HUES64 (cell line): ENCODE data around the gene PROM2.

Source experiments
- H3K27ac ChIP-seq: 2 replicates; pipeline ENCODE4 v1.7.0; 2013; ENCODE audit warnings: low read depth, low read length, inconsistent platforms
- H3K27me3 ChIP-seq: 2 replicates; pipeline ENCODE4 v1.6.1; 2013; ENCODE audit warnings: mild to moderate bottlenecking, low read length; ENCODE audit not compliant: insufficient read depth
- H3K36me3 ChIP-seq: 2 replicates; pipeline ENCODE4 v1.6.1; 2013; ENCODE audit warnings: mild to moderate bottlenecking, low read length; ENCODE audit not compliant: insufficient read depth
- H3K4me1 ChIP-seq: 2 replicates; pipeline ENCODE4 v1.6.1; 2013; ENCODE audit warnings: mild to moderate bottlenecking, low read length, moderate library complexity; ENCODE audit not compliant: insufficient read depth
- H3K4me3 ChIP-seq: 2 replicates; pipeline ENCODE4 v1.5.1; 2013; ENCODE audit warnings: mild to moderate bottlenecking, low read length, moderate library complexity
- H3K9ac ChIP-seq: 2 replicates; pipeline ENCODE4 v1.6.1; 2013; ENCODE audit warnings: mild to moderate bottlenecking, low read depth, low read length
- H3K9me3 ChIP-seq: 2 replicates; pipeline ENCODE4 v1.6.1; 2013; ENCODE audit warnings: low read depth, low read length; ENCODE audit not compliant: insufficient read depth
- WGBS: fragments of 150-250, 120-280 bp; methylation state at CpG from one replicate; pipeline ENCODE4 v1.1.7; 2013; ENCODE audit warnings: missing lambda C conversion rate; 5-methylcytosine and 5-hydroxymethylcytosine counted together

The PROM2 gene

GRCh38 chr2:95258271-95258670, 16.0 kb upstream of the PROM2 start:
- H3K36me3 ChIP-seq = no peaks in the 10 kb centered on the region
- H3K4me3 ChIP-seq = no peak overlapping the region
- peaks cover 11% of the 10 kb centered on the region for H3K9me3 ChIP-seq
- H3K4me1 ChIP-seq = no peaks in the 10 kb centered on the region
- H3K27me3 ChIP-seq = no peaks in the 10 kb centered on the region
- 84% methylated on average over 2 of the region's 2 CpGs for WGBS
- no peak overlapping the region for H3K9ac ChIP-seq
- H3K27ac ChIP-seq = no peak overlapping the region

DNA sequence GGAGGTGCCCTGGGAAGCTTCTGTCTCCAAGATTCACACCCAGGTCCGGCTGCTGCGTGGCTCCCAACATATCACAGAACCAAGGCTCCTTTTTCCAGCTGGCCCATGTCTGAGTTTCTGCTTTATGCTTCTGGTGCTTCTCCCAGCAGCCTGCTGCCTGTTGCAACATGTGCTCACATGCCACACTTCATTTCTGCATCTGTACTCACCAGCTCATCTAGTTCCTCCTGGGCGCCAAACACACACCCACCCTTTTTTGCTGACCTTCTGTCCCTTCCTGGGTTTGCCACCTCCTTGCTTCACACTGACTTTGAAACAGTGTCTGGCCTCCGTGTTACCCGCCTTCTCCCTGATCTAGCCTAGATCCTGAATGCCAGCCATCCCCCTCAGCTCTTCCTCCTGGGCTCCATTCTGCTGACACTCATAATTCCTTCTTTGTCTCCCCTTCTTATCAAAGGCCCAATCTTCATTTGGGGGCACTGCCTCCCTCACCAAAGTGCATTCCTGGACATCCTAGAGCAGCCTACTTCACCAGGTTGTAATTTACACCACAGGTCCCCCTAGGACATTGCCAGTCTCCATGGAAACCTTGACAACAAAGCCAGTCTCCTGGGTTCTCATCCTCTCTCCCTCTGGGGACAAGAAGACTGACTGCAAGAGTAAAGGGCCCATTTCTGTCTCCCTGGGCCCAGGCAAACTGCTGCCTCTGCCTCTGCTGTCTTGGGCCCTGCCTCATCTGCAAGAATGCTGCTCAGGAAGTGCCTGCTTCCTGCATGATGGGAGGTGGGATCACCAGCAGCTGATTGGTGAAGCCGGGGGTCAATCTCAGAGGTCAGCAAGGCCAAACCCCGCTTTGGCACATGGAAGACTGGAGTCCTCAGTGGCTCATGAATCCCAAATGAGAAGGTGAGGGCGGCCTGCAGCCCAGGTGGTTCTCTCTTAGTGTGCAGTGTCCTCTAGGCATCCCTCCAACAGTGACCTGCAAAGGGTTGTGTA, 13.9 kb upstream of the PROM2 start:
- no peaks in the 10 kb centered on the region for H3K27me3 ChIP-seq
- H3K4me1 ChIP-seq = no peaks in the 10 kb centered on the region
- 87% methylated on average over 8 of the region's 8 CpGs for WGBS
- no peak overlapping the region for H3K9ac ChIP-seq
- peaks cover 11% of the 10 kb centered on the region for H3K9me3 ChIP-seq
- H3K27ac ChIP-seq = no peak overlapping the region
- H3K4me3 ChIP-seq = no peak overlapping the region
- no peaks in the 10 kb centered on the region for H3K36me3 ChIP-seq

- H3K4me3 ChIP-seq = no peak overlapping the region
- no peaks in the 10 kb centered on the region for H3K4me1 ChIP-seq
- H3K27ac ChIP-seq = no peak overlapping the region
- H3K27me3 ChIP-seq = no peaks in the 10 kb centered on the region
- H3K9me3 ChIP-seq = peaks cover 11% of the 10 kb centered on the region
- WGBS = 56% methylated on average over 4 of the region's 6 CpGs
- H3K36me3 ChIP-seq = no peaks in the 10 kb centered on the region
- no peak overlapping the region for H3K9ac ChIP-seq
Observed at GRCh38 chr2:95261602-95262001, 12.6 kb upstream of the PROM2 start.

DNA sequence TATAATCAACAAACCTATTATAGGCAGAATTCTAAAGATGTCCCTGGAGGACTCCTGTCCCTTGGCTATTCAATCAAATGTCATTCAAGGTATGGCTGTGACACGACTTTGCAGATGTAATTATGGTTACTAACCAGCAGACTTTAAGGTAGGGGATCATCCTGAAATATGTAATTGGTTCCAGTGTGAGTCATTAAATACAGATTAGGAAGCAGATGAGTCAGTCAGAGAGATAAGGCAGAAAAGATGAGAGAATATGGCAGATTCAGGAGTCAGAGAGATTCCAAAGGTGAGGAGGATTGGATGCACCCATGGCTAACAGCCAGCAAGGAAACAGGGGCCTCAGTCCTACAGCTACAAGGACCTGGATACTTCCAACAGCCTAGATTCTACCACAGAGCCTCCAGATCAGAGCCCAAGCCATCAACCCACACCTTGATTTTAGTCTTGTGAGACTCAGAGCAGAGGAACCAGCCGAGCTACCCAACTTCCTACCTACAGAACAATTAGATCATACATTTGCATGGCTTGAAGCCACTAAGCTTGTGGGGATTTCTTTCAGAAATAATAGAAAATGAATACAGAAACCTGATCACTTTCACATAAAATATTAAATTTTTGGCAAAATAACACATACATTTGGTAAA, 11.2 kb upstream of the PROM2 start:
- H3K9me3 ChIP-seq = peaks cover 11% of the 10 kb centered on the region
- H3K27ac ChIP-seq = no peak overlapping the region
- 84% methylated on average over 2 of the region's 2 CpGs for WGBS

DNA sequence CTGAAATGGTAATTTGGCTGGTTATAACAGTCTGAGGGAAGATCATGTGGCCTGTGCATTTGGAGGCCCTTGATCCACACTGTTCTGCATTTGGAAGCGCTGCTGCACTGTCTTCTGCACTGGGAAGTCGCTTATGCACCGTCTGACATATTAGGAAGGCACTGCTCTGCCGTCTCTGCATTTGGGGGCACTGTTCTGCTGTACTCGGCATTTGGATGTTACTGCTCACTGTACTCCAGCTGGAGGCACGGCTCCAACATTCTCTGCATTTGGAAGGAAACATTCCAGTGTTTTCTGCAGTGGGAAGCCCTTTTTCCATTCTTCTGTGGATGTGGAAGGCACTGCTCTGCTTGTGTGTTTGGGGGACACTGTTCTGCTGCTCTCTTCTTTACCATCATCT, 9.6 kb upstream of the PROM2 start:
- no peaks in the 10 kb centered on the region for H3K4me1 ChIP-seq
- no peaks in the 10 kb centered on the region for H3K9me3 ChIP-seq
- 76% methylated on average over 6 of the region's 6 CpGs for WGBS
- H3K36me3 ChIP-seq = no peaks in the 10 kb centered on the region
- no peaks in the 10 kb centered on the region for H3K27me3 ChIP-seq
- H3K27ac ChIP-seq = no peak overlapping the region
- no peak overlapping the region for H3K9ac ChIP-seq
- no peak overlapping the region for H3K4me3 ChIP-seq

More for the DNA sequence above, 11.2 kb upstream of the PROM2 start:
- Histone ChIP-seq H3K4me3 (no peak overlapping the region), H3K4me1 (no peaks in the 10 kb centered on the region), H3K36me3 (no peaks in the 10 kb centered on the region), H3K9ac (no peak overlapping the region), H3K27me3 (no peaks in the 10 kb centered on the region)

GRCh38 chr2:95265182-95265581, 9.1 kb upstream of the PROM2 start:
- Histone ChIP-seq H3K9me3 (no peaks in the 10 kb centered on the region), H3K4me1 (no peaks in the 10 kb centered on the region), H3K4me3 (no peak overlapping the region), H3K36me3 (no peaks in the 10 kb centered on the region), H3K27me3 (no peaks in the 10 kb centered on the region), H3K9ac (no peak overlapping the region), H3K27ac (no peak overlapping the region)
- WGBS = 89% methylated on average over 4 of the region's 4 CpGs

- WGBS = 78% methylated on average over 9 of the region's 10 CpGs
- Histone ChIP-seq H3K4me3 (no peak overlapping the region), H3K9me3 (no peaks in the 10 kb centered on the region), H3K36me3 (no peaks in the 10 kb centered on the region), H3K4me1 (no peaks in the 10 kb centered on the region), H3K27ac (no peak overlapping the region), H3K9ac (no peak overlapping the region), H3K27me3 (no peaks in the 10 kb centered on the region)
Observed at GRCh38 chr2:95266781-95267430, 7.3 kb upstream of the PROM2 start.

DNA sequence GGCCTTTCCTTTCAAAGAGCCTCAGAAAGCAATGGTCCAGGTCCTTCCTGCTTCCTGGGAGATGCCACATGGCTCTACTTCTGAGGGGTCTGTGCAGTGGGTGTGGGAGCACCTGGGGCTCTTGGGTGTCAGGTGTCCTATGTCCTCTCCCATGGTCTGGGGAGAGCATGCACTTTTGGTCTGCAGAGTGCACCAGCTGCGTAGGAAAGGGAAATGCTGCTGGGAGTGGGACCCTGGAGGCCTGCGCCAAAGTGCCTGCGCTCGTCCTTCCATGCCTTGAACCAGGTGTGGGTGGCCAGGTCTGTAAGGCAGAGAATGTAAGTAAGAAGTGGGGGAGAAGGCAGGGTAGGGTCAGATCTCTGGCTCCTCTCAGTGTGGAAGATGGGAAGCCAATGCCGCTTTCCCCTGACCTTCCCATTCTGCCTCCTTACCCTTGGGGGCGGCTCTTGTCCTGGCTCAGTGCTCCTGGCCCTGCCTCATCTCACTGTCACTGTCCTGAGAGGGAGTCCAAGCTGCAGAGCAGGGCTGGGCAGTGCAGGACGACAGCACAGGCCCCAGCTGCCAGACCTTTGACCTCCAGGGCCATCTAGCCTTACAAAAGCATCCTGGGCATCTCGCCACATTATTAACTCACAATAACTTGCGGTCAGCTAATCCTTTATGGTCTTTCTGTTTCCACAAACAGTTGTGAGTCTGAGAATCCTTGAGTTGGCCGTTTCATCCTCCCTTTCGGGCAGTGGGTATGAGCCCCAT, 6.6 kb upstream of the PROM2 start:
- no peak overlapping the region for H3K9ac ChIP-seq
- H3K27me3 ChIP-seq = no peaks in the 10 kb centered on the region
- H3K36me3 ChIP-seq = no peaks in the 10 kb centered on the region
- H3K27ac ChIP-seq = no peak overlapping the region
- WGBS = 90% methylated on average over 11 of the region's 11 CpGs
- no peaks in the 10 kb centered on the region for H3K9me3 ChIP-seq
- H3K4me1 ChIP-seq = no peaks in the 10 kb centered on the region
- H3K4me3 ChIP-seq = no peak overlapping the region

- no peak overlapping the region for H3K27ac ChIP-seq
- no peaks in the 10 kb centered on the region for H3K27me3 ChIP-seq
- no peak overlapping the region for H3K9ac ChIP-seq
- no peaks in the 10 kb centered on the region for H3K9me3 ChIP-seq
- 90% methylated on average over 13 of the region's 13 CpGs for WGBS
- H3K36me3 ChIP-seq = no peaks in the 10 kb centered on the region
- H3K4me1 ChIP-seq = no peaks in the 10 kb centered on the region
- H3K4me3 ChIP-seq = no peak overlapping the region
Observed at GRCh38 chr2:95268211-95269035, 5.8 kb upstream of the PROM2 start.

- Histone ChIP-seq H3K27ac (no peak overlapping the region), H3K27me3 (no peaks in the 10 kb centered on the region), H3K4me3 (no peak overlapping the region), H3K9ac (no peak overlapping the region), H3K9me3 (no peaks in the 10 kb centered on the region), H3K4me1 (peaks cover 5% of the 10 kb centered on the region; the same call in 1 of the 2 replicates), H3K36me3 (no peaks in the 10 kb centered on the region)
- 90% methylated on average over 10 of the region's 10 CpGs for WGBS
Observed at GRCh38 chr2:95269036-95269680, 5.1 kb upstream of the PROM2 start.
